Measurements from ENCODE around the gene EXOC2. TPM values are rescaled to one million over a fixed set of nuclear protein-coding genes. Genes with fewer than 3 reads are reported as not detected.

The EXOC2 gene
- total RNA-seq, 2 experiments from 2014 or later = 23.3 to 24.9 TPM

- CTCF ChIA-PET = no interaction called here
- Mint-ChIP-seq H3K27ac (no peak overlapping the region), H3K36me3 (ENCODE audit: low read depth) (peaks cover 1% of the 10 kb centered on the region), H3K4me3 (no peak overlapping the region), H3K9me3 (no peaks in the 10 kb centered on the region), H3K27me3 (ENCODE audit: low read depth) (no peaks in the 10 kb centered on the region), H3K4me1 (ENCODE audit: low read depth) (peaks cover 33% of the 10 kb centered on the region)
- DNase-seq = no peak
- intact Hi-C loops (cut with micrococcal nuclease) = loop anchor here (10.0 kb wide), 1 partner anchor 464 kb away; no protein-coding TSS in a partner anchor
Observed at GRCh38 chr6:689223-689622, 3.7 kb downstream of the EXOC2 start.

DNA sequence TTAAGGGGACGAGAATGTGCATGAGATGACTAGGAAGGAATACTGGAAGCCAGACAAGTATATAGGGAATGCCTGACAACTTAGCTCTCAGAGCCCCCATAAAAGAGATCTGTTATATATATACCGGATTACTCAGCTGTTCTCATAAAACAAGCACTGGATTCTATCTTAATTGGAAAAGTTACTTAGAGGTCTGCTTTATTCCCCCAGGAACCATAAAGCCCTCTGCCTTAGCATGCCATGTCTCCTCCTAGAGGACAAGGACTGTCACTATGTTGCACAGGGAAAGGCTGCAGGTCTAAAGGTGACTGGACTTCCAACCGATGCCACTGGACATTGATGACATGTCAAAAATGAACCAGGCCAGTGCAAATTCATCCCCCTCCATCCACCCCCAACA, 6.4 kb downstream of the EXOC2 start:
- intact Hi-C loops (cut with micrococcal nuclease) = loop anchor here (10.0 kb wide), 1 partner anchor 462 kb away; no protein-coding TSS in a partner anchor
- CTCF ChIA-PET = interaction anchor here (0.7 to 1.2 kb wide), 2 partner anchors 31 to 457 kb away, joined by 3 read pairs; no protein-coding TSS in a partner anchor
- DNase-seq = no peak

GRCh38 chr6:684831-685636, 7.9 kb downstream of the EXOC2 start:
- DNase-seq = peak; percentile 66
- peaks cover 1% of the 10 kb centered on the region for H3K36me3 Mint-ChIP-seq (ENCODE audit: low read depth)
- CTCF ChIA-PET = interaction anchor here (1.8 kb wide), 1 partner anchor 8 kb away, joined by 3 read pairs; no protein-coding TSS in a partner anchor
- H3K27me3 Mint-ChIP-seq (ENCODE audit: low read depth) = no peaks in the 10 kb centered on the region
- no peaks in the 10 kb centered on the region for H3K9me3 Mint-ChIP-seq
- peaks cover 47% of the 10 kb centered on the region for H3K4me1 Mint-ChIP-seq (ENCODE audit: low read depth)
- peak overlapping the region; percentile 4 for H3K4me3 Mint-ChIP-seq
- intact Hi-C loops (cut with micrococcal nuclease) = loop anchor here (1.0 to 10.0 kb wide), 10 partner anchors 8 to 496 kb away; partner anchors contain the start of gene EXOC2
- peak overlapping the region; percentile 89 for H3K27ac Mint-ChIP-seq

More for the DNA sequence above, 6.4 kb downstream of the EXOC2 start:
- Mint-ChIP-seq H3K27me3 (ENCODE audit: low read depth) (no peaks in the 10 kb centered on the region), H3K4me3 (no peak overlapping the region), H3K36me3 (ENCODE audit: low read depth) (peaks cover 1% of the 10 kb centered on the region), H3K4me1 (ENCODE audit: low read depth) (peaks cover 46% of the 10 kb centered on the region), H3K27ac (no peak overlapping the region), H3K9me3 (no peaks in the 10 kb centered on the region)

- no peak for DNase-seq
- CTCF ChIA-PET = interaction anchor here (0.8 to 1.8 kb wide), 7 partner anchors 9 to 535 kb away, joined by 3 to 6 read pairs (median 3); no protein-coding TSS in a partner anchor
- peaks cover 52% of the 10 kb centered on the region for H3K4me1 Mint-ChIP-seq (ENCODE audit: low read depth)
- peak overlapping the region; percentile 10 for H3K4me3 Mint-ChIP-seq
- H3K36me3 Mint-ChIP-seq (ENCODE audit: low read depth) = peaks cover 7% of the 10 kb centered on the region
- no peaks in the 10 kb centered on the region for H3K27me3 Mint-ChIP-seq (ENCODE audit: low read depth)
- no peaks in the 10 kb centered on the region for H3K9me3 Mint-ChIP-seq
- intact Hi-C loops (cut with micrococcal nuclease) = loop anchor here (1.0 to 10.0 kb wide), 8 partner anchors 9 to 1427 kb away; no protein-coding TSS in a partner anchor
- no peak overlapping the region for H3K27ac Mint-ChIP-seq
Observed at GRCh38 chr6:683742-684440, 9.0 kb downstream of the EXOC2 start.

DNA sequence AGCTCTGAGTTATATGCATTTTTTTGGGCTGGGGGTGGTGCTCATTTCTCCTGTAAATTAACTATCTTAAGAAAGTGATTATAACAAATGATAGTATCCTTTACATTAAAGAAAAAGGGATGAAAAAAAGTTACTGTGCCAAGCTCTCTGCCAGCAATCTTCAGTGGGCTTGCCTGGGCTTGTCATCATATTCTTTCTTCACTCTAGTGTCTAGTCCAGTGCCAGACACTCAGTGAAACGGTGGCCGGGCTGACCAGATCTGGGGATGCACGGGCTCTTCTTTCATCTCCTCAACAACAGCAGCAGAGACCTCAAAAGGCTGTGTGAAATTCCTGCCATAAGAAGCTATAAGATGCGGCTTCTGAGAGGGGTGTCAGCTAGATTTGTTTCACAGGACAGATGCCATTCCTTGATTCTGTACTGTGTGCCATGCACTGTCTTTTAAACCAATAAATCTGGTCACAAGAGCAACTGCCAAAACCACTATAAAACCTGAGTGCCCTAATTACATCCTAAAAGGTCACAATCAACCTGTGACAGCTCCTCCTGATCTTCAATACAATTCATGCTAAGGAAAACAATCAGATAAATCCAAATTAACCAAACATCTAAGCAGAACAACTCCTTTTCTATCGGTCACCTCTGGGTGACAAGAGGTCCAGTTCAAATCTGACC, 12.1 kb downstream of the EXOC2 start:
- Mint-ChIP-seq H3K27me3 (ENCODE audit: low read depth) (no peaks in the 10 kb centered on the region), H3K4me1 (ENCODE audit: low read depth) (peaks cover 56% of the 10 kb centered on the region), H3K36me3 (ENCODE audit: low read depth) (peaks cover 12% of the 10 kb centered on the region), H3K4me3 (no peak overlapping the region), H3K9me3 (no peaks in the 10 kb centered on the region), H3K27ac (no peak overlapping the region)
- CTCF ChIA-PET = interaction anchor here (0.6 to 1.0 kb wide), 2 partner anchors 29 to 41 kb away, joined by 3 to 5 read pairs; no protein-coding TSS in a partner anchor
- DNase-seq = no peak
- intact Hi-C loops (cut with micrococcal nuclease) = loop anchor here (10.0 kb wide), 1 partner anchor 456 kb away; no protein-coding TSS in a partner anchor

DNA sequence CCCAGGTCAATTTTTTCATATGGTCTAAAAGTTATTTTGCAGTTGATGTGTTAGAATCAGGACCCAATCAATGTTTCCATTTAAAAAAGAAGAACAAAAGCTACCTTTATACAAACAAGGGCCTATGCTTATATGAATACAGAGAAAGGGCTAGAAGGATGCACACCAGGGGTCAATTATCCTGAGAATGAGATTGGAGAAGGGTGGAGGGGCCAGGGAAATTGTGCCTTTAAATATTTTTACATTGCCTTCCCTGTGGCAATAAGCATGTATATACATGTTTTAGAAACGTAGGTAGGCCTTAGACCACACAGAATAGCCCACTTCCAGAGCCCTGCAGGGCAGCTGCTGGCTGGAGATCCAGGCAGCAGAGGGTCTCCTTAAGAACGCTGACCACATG, 12.7 kb downstream of the EXOC2 start:
- DNase-seq = no peak
- Mint-ChIP-seq H3K36me3 (ENCODE audit: low read depth) (peaks cover 11% of the 10 kb centered on the region), H3K27me3 (ENCODE audit: low read depth) (no peaks in the 10 kb centered on the region), H3K4me3 (no peak overlapping the region), H3K4me1 (ENCODE audit: low read depth) (peaks cover 52% of the 10 kb centered on the region), H3K27ac (no peak overlapping the region), H3K9me3 (no peaks in the 10 kb centered on the region)
- intact Hi-C loops (cut with micrococcal nuclease) = loop anchor here (10.0 kb wide), 1 partner anchor 455 kb away; no protein-coding TSS in a partner anchor
- CTCF ChIA-PET = interaction anchor here (0.6 to 1.0 kb wide), 2 partner anchors 28 to 42 kb away, joined by 3 to 5 read pairs; no protein-coding TSS in a partner anchor

- Mint-ChIP-seq H3K27ac (no peak overlapping the region), H3K9me3 (no peaks in the 10 kb centered on the region), H3K4me3 (no peak overlapping the region), H3K27me3 (ENCODE audit: low read depth) (no peaks in the 10 kb centered on the region), H3K4me1 (ENCODE audit: low read depth) (peaks cover 56% of the 10 kb centered on the region), H3K36me3 (ENCODE audit: low read depth) (peaks cover 11% of the 10 kb centered on the region)
- intact Hi-C loops (cut with micrococcal nuclease) = no loop called here
- CTCF ChIA-PET = no interaction called here
- no peak for DNase-seq
Observed at GRCh38 chr6:679282-679681, 13.7 kb downstream of the EXOC2 start.

- intact Hi-C loops (cut with micrococcal nuclease) = no loop called here
- Mint-ChIP-seq H3K27ac (no peak overlapping the region), H3K36me3 (ENCODE audit: low read depth) (peaks cover 11% of the 10 kb centered on the region), H3K4me3 (no peak overlapping the region), H3K9me3 (no peaks in the 10 kb centered on the region), H3K4me1 (ENCODE audit: low read depth) (peaks cover 49% of the 10 kb centered on the region), H3K27me3 (ENCODE audit: low read depth) (no peaks in the 10 kb centered on the region)
- no peak for DNase-seq
- CTCF ChIA-PET = no interaction called here
Observed at GRCh38 chr6:678520-678919, 14.4 kb downstream of the EXOC2 start.

- intact Hi-C loops (cut with micrococcal nuclease) = no loop called here
- peaks cover 11% of the 10 kb centered on the region for H3K36me3 Mint-ChIP-seq (ENCODE audit: low read depth)
- no peak for DNase-seq
- H3K4me3 Mint-ChIP-seq = no peak overlapping the region
- CTCF ChIA-PET = no interaction called here
- no peak overlapping the region for H3K27ac Mint-ChIP-seq
- H3K27me3 Mint-ChIP-seq (ENCODE audit: low read depth) = no peaks in the 10 kb centered on the region
- no peaks in the 10 kb centered on the region for H3K9me3 Mint-ChIP-seq
- peaks cover 44% of the 10 kb centered on the region for H3K4me1 Mint-ChIP-seq (ENCODE audit: low read depth)
Observed at GRCh38 chr6:677919-678318, 15.0 kb downstream of the EXOC2 start.

DNA sequence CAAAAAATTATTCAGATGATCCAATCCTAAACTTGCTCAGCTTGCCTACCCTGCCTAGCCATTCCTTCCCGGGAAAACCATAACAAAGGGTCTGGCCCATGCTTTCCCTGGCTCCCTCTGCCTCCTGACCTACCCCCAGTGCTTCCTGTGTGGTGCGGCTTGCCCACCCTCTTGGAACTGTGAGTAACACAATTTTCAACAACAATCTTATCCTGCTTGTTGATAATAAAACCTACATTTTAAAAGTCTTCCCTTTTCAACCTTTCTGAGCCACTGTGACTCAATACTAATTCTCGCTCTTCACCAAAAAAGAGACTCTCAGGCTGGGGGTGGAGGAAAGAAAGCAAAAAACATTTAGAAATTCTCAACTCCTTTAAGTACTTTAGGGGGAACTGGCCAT, 18.0 kb downstream of the EXOC2 start:
- H3K4me1 Mint-ChIP-seq (ENCODE audit: low read depth) = peaks cover 22% of the 10 kb centered on the region
- H3K27me3 Mint-ChIP-seq (ENCODE audit: low read depth) = no peaks in the 10 kb centered on the region
- no peak for DNase-seq
- intact Hi-C loops (cut with micrococcal nuclease) = loop anchor here (1.0 kb wide), 1 partner anchor 9 kb away; no protein-coding TSS in a partner anchor
- H3K4me3 Mint-ChIP-seq = no peak overlapping the region
- peaks cover 14% of the 10 kb centered on the region for H3K36me3 Mint-ChIP-seq (ENCODE audit: low read depth)
- CTCF ChIA-PET = interaction anchor here (0.6 to 1.1 kb wide), 3 partner anchors 22 to 881 kb away, joined by 3 to 4 read pairs (median 3); no protein-coding TSS in a partner anchor
- H3K27ac Mint-ChIP-seq = no peak overlapping the region
- H3K9me3 Mint-ChIP-seq = peaks cover 5% of the 10 kb centered on the region

- intact Hi-C loops (cut with micrococcal nuclease) = no loop called here
- Mint-ChIP-seq H3K27ac (no peak overlapping the region), H3K27me3 (ENCODE audit: low read depth) (no peaks in the 10 kb centered on the region), H3K9me3 (peaks cover 5% of the 10 kb centered on the region), H3K36me3 (ENCODE audit: low read depth) (peaks cover 12% of the 10 kb centered on the region), H3K4me3 (no peak overlapping the region), H3K4me1 (ENCODE audit: low read depth) (peaks cover 18% of the 10 kb centered on the region)
- no peak for DNase-seq
- CTCF ChIA-PET = interaction anchor here (0.6 to 1.1 kb wide), 4 partner anchors 21 to 882 kb away, joined by 3 to 4 read pairs (median 3); no protein-coding TSS in a partner anchor
Observed at GRCh38 chr6:674406-674805, 18.5 kb downstream of the EXOC2 start.
